Panc1 (cell line): ENCODE results near the gene TATDN3. TPM values are rescaled to one million over a fixed set of nuclear protein-coding genes. Genes with fewer than 3 reads are reported as not detected.

ENCODE experiments used
- ATAC-seq: fragments of 200-7000 bp; cut with Tn5 transposase; 2 replicates; pipeline ENCODE4 v1.9.1; 2020; ENCODE audit warnings: mild to moderate bottlenecking, moderate library complexity
- BruUV-seq: library from RNA; stranded (reverse); fragments of 400-500 nt; replicated peaks from 2 replicates; lab custom pipeline; 2021; lab: Mats Ljungman, UMichigan
- CTCF ChIA-PET: fragments of 300-600 bp; sonication (Branson Sonifier 250); formaldehyde crosslinking; loops from one replicate; lab custom pipeline; 2022; ENCODE audit warnings: antibody characterized with exemption; lab: Charles Lee
- POLR2A ChIA-PET: fragments of 300-600 bp; sonication (Branson Sonifier 250); formaldehyde crosslinking; loops from one replicate; lab custom pipeline; 2022; ENCODE audit warnings: antibody characterized with exemption; lab: Charles Lee
- DNase-seq: peaks from one replicate; pipeline ENCODE4 v3.0.0-alpha.2; 2010; ENCODE audit warnings: low read depth, low spot score
- H3K27ac ChIP-seq: 2 replicates; pipeline ENCODE4 v1.5.1; 2011; ENCODE audit warnings: mild to moderate bottlenecking, low read length, inconsistent platforms
- H3K27me3 ChIP-seq: fragments of 200-500 bp; sonication (Bioruptor generic); 2 replicates; pipeline ENCODE4 v1.6.0; 2014; ENCODE audit warnings: low read length, inconsistent platforms; ENCODE audit not compliant: control insufficient read depth, insufficient read depth
- H3K36me3 ChIP-seq: fragments of 200-500 bp; sonication (Bioruptor generic); 2 replicates; pipeline ENCODE4 v1.5.1; 2014; ENCODE audit warnings: inconsistent platforms, mild to moderate bottlenecking, low read length, moderate library complexity; ENCODE audit not compliant: control insufficient read depth, insufficient read depth
- H3K4me1 ChIP-seq: 2 replicates; pipeline ENCODE4 v1.5.1; 2011; ENCODE audit warnings: inconsistent platforms, mild to moderate bottlenecking, low read length, moderate library complexity; ENCODE audit not compliant: control insufficient read depth, insufficient read depth
- H3K4me3 ChIP-seq, 2 experiments: 2 replicates each; pipeline ENCODE4 v1.5.1; 2011 to 2012; ENCODE audit warnings: low read depth in 2 of 2, low read length in 2 of 2, mild to moderate bottlenecking in 2 of 2, inconsistent platforms in 1 of 2, moderate library complexity in 1 of 2
- H3K9me3 ChIP-seq: fragments of 200-500 bp; sonication (Bioruptor generic); 2 replicates; pipeline ENCODE4 v1.5.1; 2014; ENCODE audit warnings: low read depth, mild to moderate bottlenecking, inconsistent platforms, low read length, moderate library complexity; ENCODE audit not compliant: control insufficient read depth, insufficient read depth
- POLR2AphosphoS5 ChIP-seq: IDR thresholded peaks from 2 replicates; pipeline ENCODE4 v1.6.1; 2012; ENCODE audit warnings: mild to moderate bottlenecking, low read depth, low read length, moderate library complexity
- REST ChIP-seq, 2 experiments: IDR thresholded peaks; 2 replicates each; pipeline ENCODE4 v1.6.1; 2011 to 2012; ENCODE audit warnings: low read depth in 2 of 2, control low read depth in 1 of 2, low read length in 1 of 2, mild to moderate bottlenecking in 1 of 2, moderate library complexity in 1 of 2; ENCODE audit not compliant: insufficient read depth in 1 of 2
- SIN3A ChIP-seq: IDR thresholded peaks from 2 replicates; pipeline ENCODE4 v1.6.1; 2012; ENCODE audit warnings: low read depth, mild to moderate bottlenecking, low read length, moderate library complexity, borderline replicate concordance; ENCODE audit not compliant: insufficient read depth
- TCF7L2 ChIP-seq: IDR thresholded peaks from 2 replicates; pipeline ENCODE4 v1.6.1; 2011; ENCODE audit warnings: mild to moderate bottlenecking, low read depth, low read length, inconsistent platforms
- in situ Hi-C: cut with HindIII; loops from 2 replicates; pipeline ENCODE4 v1.10.0; 2016; ENCODE audit warnings: low sequenced_read_pairs, low pct_unique_long_range_greater_than_20kb
- intact Hi-C: fragments of 100-400 bp; cut with micrococcal nuclease; formaldehyde crosslinking; loops from one replicate; pipeline ENCODE4 v1.10.0; 2022; ENCODE audit not compliant: unreplicated experiment
- total RNA-seq: library from RNA; stranded (reverse); gene quantifications from one replicate; pipeline ENCODE4 v1.2.1, GENCODE V29; 2021; ENCODE audit not compliant: unreplicated experiment
- TF ChIP-seq, protein P1 (sequence below): fragments of 450-650 bp; IDR thresholded peaks from 2 replicates; pipeline ENCODE4 v1.5.1; 2017; ENCODE audit warnings: mild to moderate bottlenecking

TATDN3 gene
- total RNA-seq, 1 experiment from 2014 or later = 9.5 TPM

DNA sequence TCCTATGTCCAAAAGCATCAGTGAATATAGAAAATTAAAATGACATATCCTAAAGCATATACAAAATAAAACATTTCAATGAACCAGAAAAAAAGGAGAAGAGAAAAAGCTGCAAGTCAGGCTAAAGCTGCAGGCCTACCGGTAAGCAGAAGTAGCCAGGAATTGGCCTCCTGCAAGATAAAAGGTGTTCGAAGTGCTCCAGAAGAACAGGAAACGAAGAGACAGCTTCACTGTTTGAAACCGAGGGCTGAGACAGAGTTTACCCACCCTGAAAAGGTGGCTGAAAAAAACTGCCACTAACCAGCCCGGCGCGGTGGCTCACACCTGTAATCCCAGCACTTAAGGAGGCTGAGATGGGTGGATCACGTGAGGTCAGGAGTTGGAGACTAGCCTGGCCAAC is 37.5 kb upstream of the TATDN3 start:
- no peaks in the 10 kb centered on the region for H3K36me3 ChIP-seq
- no TSS peak for BruUV-seq
- ATAC-seq (no peak), DNase-seq (no peak)
- ChIA-PET POLR2A (no interaction called here), CTCF (no interaction called here)
- H3K27ac ChIP-seq = no peak overlapping the region
- H3K4me3 ChIP-seq = no peak overlapping the region
- H3K27me3 ChIP-seq = no peaks in the 10 kb centered on the region
- intact Hi-C loops = no loop called here
- H3K4me1 ChIP-seq = no peaks in the 10 kb centered on the region
- H3K9me3 ChIP-seq = no peaks in the 10 kb centered on the region
- in situ Hi-C loops = no loop called here
- TF ChIP-seq TCF7L2 = no peak
- TF ChIP-seq REST (IDR thresholded peaks at IDR 0.05; ENCODE audit: insufficient read depth in 1 of 2, low read depth in 2 of 2, low read length in 1 of 2) = no peak
- no peak for TF ChIP-seq POLR2AphosphoS5
- no peak for TF ChIP-seq SIN3A
- TF ChIP-seq, protein P1, sequence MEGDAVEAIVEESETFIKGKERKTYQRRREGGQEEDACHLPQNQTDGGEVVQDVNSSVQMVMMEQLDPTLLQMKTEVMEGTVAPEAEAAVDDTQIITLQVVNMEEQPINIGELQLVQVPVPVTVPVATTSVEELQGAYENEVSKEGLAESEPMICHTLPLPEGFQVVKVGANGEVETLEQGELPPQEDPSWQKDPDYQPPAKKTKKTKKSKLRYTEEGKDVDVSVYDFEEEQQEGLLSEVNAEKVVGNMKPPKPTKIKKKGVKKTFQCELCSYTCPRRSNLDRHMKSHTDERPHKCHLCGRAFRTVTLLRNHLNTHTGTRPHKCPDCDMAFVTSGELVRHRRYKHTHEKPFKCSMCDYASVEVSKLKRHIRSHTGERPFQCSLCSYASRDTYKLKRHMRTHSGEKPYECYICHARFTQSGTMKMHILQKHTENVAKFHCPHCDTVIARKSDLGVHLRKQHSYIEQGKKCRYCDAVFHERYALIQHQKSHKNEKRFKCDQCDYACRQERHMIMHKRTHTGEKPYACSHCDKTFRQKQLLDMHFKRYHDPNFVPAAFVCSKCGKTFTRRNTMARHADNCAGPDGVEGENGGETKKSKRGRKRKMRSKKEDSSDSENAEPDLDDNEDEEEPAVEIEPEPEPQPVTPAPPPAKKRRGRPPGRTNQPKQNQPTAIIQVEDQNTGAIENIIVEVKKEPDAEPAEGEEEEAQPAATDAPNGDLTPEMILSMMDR = no peak

DNA sequence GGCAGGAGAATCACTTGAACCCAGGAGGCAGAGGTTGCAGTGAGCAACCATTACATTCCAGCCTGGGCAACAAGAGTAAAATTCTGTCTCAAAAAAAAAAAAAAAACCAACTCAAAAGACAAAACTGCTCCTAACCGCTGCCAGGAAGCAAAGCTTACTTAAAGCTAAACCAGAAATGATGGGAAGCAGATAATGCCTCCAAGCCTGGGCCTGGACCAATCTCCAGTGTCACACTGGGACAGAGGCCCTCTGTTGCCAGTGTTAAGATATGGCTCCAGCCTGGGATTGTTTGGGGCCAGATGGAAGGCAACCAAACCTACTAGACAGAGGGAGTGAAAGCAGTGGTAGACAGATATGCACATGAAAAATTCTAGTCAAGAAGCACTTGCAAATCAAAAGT is 37.0 kb upstream of the TATDN3 start:
- Histone ChIP-seq H3K4me1 (no peaks in the 10 kb centered on the region), H3K9me3 (no peaks in the 10 kb centered on the region), H3K4me3 (no peak overlapping the region), H3K27me3 (no peaks in the 10 kb centered on the region), H3K36me3 (no peaks in the 10 kb centered on the region), H3K27ac (no peak overlapping the region)
- POLR2A ChIA-PET = no interaction called here
- no TSS peak for BruUV-seq
- in situ Hi-C loops = no loop called here
- ATAC-seq (no peak), DNase-seq (no peak)
- CTCF ChIA-PET = no interaction called here
- TF ChIP-seq SIN3A = no peak
- TF ChIP-seq REST (IDR thresholded peaks at IDR 0.05; ENCODE audit: insufficient read depth in 1 of 2, low read depth in 2 of 2, low read length in 1 of 2) = no peak
- TF ChIP-seq, protein P1 = no peak
- TF ChIP-seq POLR2AphosphoS5 = no peak
- no peak for TF ChIP-seq TCF7L2
- intact Hi-C loops = no loop called here
